Stomach (tissue), 4 donors: Measurements from ENCODE around the gene SNX2.

Experiments
- POLR2A ChIP-seq, 4 donors: fragments of 450-650 bp; IDR thresholded peaks; one replicate each; pipeline ENCODE4 v1.6.1; 2016; ENCODE audit warnings: antibody characterized with exemption in 4 of 4, control low read depth in 2 of 4, mild to moderate bottlenecking in 1 of 4, moderate library complexity in 1 of 4
- POLR2AphosphoS5 ChIP-seq, 3 donors: sonication (generic); formaldehyde crosslinking; IDR thresholded peaks; one replicate each; pipeline ENCODE4 v1.6.1; 2016; ENCODE audit warnings: antibody characterized with exemption in 3 of 3
- TF ChIP-seq, protein P1 (sequence below), 7 experiments: fragments of 450-650 bp in 4 of 7; fragments of 200-600 bp in 3 of 7; sonication (generic) in 3 of 7; IDR thresholded peaks; one replicate each; pipeline ENCODE4 v1.5.1; 2016 to 2019; ENCODE audit warnings: antibody characterized with exemption in 7 of 7, control low read depth in 2 of 7, mild to moderate bottlenecking in 1 of 7

DNA sequence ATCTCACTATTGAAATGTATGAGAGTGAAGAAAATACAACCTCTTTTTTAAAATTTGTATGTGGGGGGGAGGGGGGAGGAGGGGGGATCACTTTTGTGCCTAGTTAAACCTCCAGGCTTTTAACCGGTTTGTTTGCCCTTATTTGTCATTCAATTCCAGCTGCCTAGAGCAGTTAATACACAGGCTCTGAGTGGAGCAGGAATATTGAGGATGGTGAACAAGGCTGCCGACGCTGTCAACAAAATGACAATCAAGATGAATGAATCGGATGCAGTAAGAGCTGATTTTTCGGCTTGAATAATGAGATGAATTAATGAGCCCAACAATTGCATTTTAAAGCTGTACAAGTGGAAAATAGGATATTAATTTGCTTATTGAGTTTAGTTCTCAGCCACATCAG lies 41.9 kb downstream of the SNX2 start:
- TF ChIP-seq POLR2AphosphoS5 (IDR thresholded peaks at IDR 0.05) (no peak), POLR2A (IDR thresholded peaks at IDR 0.05) (no peak)
- TF ChIP-seq, protein P1, sequence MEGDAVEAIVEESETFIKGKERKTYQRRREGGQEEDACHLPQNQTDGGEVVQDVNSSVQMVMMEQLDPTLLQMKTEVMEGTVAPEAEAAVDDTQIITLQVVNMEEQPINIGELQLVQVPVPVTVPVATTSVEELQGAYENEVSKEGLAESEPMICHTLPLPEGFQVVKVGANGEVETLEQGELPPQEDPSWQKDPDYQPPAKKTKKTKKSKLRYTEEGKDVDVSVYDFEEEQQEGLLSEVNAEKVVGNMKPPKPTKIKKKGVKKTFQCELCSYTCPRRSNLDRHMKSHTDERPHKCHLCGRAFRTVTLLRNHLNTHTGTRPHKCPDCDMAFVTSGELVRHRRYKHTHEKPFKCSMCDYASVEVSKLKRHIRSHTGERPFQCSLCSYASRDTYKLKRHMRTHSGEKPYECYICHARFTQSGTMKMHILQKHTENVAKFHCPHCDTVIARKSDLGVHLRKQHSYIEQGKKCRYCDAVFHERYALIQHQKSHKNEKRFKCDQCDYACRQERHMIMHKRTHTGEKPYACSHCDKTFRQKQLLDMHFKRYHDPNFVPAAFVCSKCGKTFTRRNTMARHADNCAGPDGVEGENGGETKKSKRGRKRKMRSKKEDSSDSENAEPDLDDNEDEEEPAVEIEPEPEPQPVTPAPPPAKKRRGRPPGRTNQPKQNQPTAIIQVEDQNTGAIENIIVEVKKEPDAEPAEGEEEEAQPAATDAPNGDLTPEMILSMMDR (IDR thresholded peaks at IDR 0.05), result no peak
